H1 (cell line): ENCODE data around the gene SLC35E3. TPM values are rescaled to one million over a fixed set of nuclear protein-coding genes. Genes with fewer than 3 reads are reported as not detected.

ENCODE experiments used
- CTCF ChIA-PET: fragments of 300-600 bp; sonication (Branson Sonifier 250); formaldehyde crosslinking; loops from one replicate; lab custom pipeline; 2021; ENCODE audit not compliant: partially characterized antibody; lab: Charles Lee
- POLR2A ChIA-PET: fragments of 300-600 bp; sonication (Branson Sonifier 250); formaldehyde crosslinking; loops from one replicate; lab custom pipeline; 2021; ENCODE audit warnings: inconsistent platforms; ENCODE audit not compliant: partially characterized antibody; lab: Charles Lee
- DNase-seq, 2 experiments: peaks; one replicate each; pipeline versions ENCODE4 v3.0.0 to v3.0.0-alpha.2; 2010 to 2022; ENCODE audit warnings: low spot score in 2 of 2, low read depth in 1 of 2, mixed read lengths in 1 of 2
- FAIRE-seq: peaks from 2 replicates; lab custom pipeline; 2011; peaks lifted over from hg19 to GRCh38; lab: Jason Lieb, UNC
- H2AFZ ChIP-seq: 2 replicates; pipeline ENCODE4 v1.8.1; 2012; ENCODE audit warnings: low read length, inconsistent platforms
- H2AK5ac ChIP-seq: 2 replicates; pipeline ENCODE4 v1.6.1; 2013; ENCODE audit warnings: low read depth, low read length
- H2BK120ac ChIP-seq: replicated peaks from 2 replicates; pipeline ENCODE3; 2013; ENCODE audit warnings: low read depth, low read length, inconsistent platforms
- H2BK12ac ChIP-seq: 2 replicates; pipeline ENCODE4 v1.6.1; 2013; ENCODE audit warnings: low read depth, low read length
- H2BK15ac ChIP-seq: 2 replicates; pipeline ENCODE4 v1.6.1; 2013; ENCODE audit warnings: low read length
- H2BK20ac ChIP-seq: 2 replicates; pipeline ENCODE4 v1.6.1; 2013; ENCODE audit warnings: low read length
- H2BK5ac ChIP-seq: 2 replicates; pipeline ENCODE4 v1.6.1; 2013; ENCODE audit warnings: low read depth, low read length
- H3K14ac ChIP-seq: 2 replicates; pipeline ENCODE4 v1.6.1; 2013; ENCODE audit warnings: inconsistent platforms; ENCODE audit not compliant: insufficient read length
- H3K18ac ChIP-seq: 2 replicates; pipeline ENCODE4 v1.6.1; 2013; ENCODE audit warnings: low read length; ENCODE audit errors: extremely low read depth
- H3K23ac ChIP-seq: 2 replicates; pipeline ENCODE4 v1.6.1; 2013; ENCODE audit warnings: inconsistent platforms; ENCODE audit not compliant: insufficient read length
- H3K23me2 ChIP-seq: 2 replicates; pipeline ENCODE4 v1.6.1; 2013; ENCODE audit warnings: low read depth, low read length
- H3K27ac ChIP-seq: 2 replicates; pipeline ENCODE4 v1.6.1; 2011; ENCODE audit warnings: low read depth, low read length, inconsistent platforms
- H3K27me3 ChIP-seq, 4 experiments: replicated peaks in 1 of 4; 1 replicate in 1 of 4; 2 replicates in 3 of 4; pipeline versions ENCODE4 v1.6.1 to v1.8.1; 2011 to 2013; ENCODE audit warnings: low read length in 3 of 4, mild to moderate bottlenecking in 3 of 4, inconsistent platforms in 2 of 4, mixed read lengths in 2 of 4, moderate library complexity in 1 of 4; ENCODE audit not compliant: control insufficient read depth in 3 of 4, insufficient read depth in 3 of 4; ENCODE audit errors: extremely low read depth in 1 of 4
- H3K36me3 ChIP-seq, 4 experiments: 2 replicates each; pipeline versions ENCODE4 v1.6.1 to v1.8.1; 2011 to 2013; ENCODE audit warnings: mild to moderate bottlenecking in 4 of 4, low read length in 3 of 4, moderate library complexity in 2 of 4, control low read depth in 1 of 4, inconsistent platforms in 1 of 4; ENCODE audit not compliant: insufficient read depth in 4 of 4, control insufficient read depth in 2 of 4
- H3K4ac ChIP-seq: replicated peaks from 2 replicates; pipeline ENCODE3; 2013; ENCODE audit warnings: low read length, low read depth, mixed read lengths, inconsistent platforms; ENCODE audit not compliant: insufficient read length
- H3K4me1 ChIP-seq, 4 experiments: replicated peaks in 1 of 4; 1 replicate in 1 of 4; 2 replicates in 3 of 4; pipeline versions ENCODE4 v1.6.1 to v1.8.1; 2011 to 2013; ENCODE audit warnings: low read length in 3 of 4, inconsistent platforms in 2 of 4, mixed read lengths in 1 of 4; ENCODE audit not compliant: insufficient read depth in 4 of 4, control insufficient read depth in 3 of 4
- H3K4me2 ChIP-seq, 2 experiments: 2 replicates each; pipeline versions ENCODE4 v1.6.1 to v1.8.1; 2011 to 2013; ENCODE audit warnings: low read depth in 2 of 2, low read length in 2 of 2, control low read depth in 1 of 2, inconsistent platforms in 1 of 2, mild to moderate bottlenecking in 1 of 2; ENCODE audit not compliant: insufficient read depth in 1 of 2
- H3K4me3 ChIP-seq, 4 experiments: fragments of 200-600, 300-600 bp in 1 of 4; sonication (generic), shearing (Covaris generic), sonication (Bioruptor Twin) in 1 of 4; 2 replicates each; pipeline versions ENCODE4 v1.5.1 to v1.8.1; 2011 to 2016; ENCODE audit warnings: low read length in 4 of 4, low read depth in 3 of 4, control low read depth in 2 of 4, inconsistent platforms in 2 of 4, mild to moderate bottlenecking in 2 of 4, mixed read lengths in 1 of 4, moderate library complexity in 1 of 4; ENCODE audit not compliant: insufficient read depth in 2 of 4; ENCODE audit errors: extremely low read depth in 1 of 4
- H3K56ac ChIP-seq: replicated peaks from 2 replicates; pipeline ENCODE3; 2013; ENCODE audit warnings: low read depth, mild to moderate bottlenecking, mixed read lengths, low read length, inconsistent platforms; ENCODE audit not compliant: insufficient read length
- H3K79me1 ChIP-seq: 2 replicates; pipeline ENCODE4 v1.6.1; 2013; ENCODE audit warnings: low read depth, low read length, control low read depth
- H3K79me2 ChIP-seq, 2 experiments: 2 replicates each; pipeline versions ENCODE4 v1.6.1 to v1.8.1; 2012 to 2013; ENCODE audit warnings: low read length in 2 of 2, mild to moderate bottlenecking in 2 of 2, inconsistent platforms in 1 of 2; ENCODE audit not compliant: insufficient read depth in 2 of 2, control insufficient read depth in 1 of 2
- H3K9ac ChIP-seq, 4 experiments: replicated peaks in 1 of 4; 1 replicate in 1 of 4; 2 replicates in 3 of 4; pipeline versions ENCODE4 v1.6.1 to v1.8.1; 2011 to 2013; ENCODE audit warnings: low read depth in 3 of 4, low read length in 3 of 4, control low read depth in 2 of 4, mild to moderate bottlenecking in 2 of 4, moderate library complexity in 2 of 4, inconsistent platforms in 1 of 4; ENCODE audit errors: extremely low read depth in 1 of 4
- H3K9me3 ChIP-seq, 2 experiments: 2 replicates each; pipeline versions ENCODE4 v1.6.1 to v1.8.1; 2012 to 2013; ENCODE audit warnings: mild to moderate bottlenecking in 2 of 2, moderate library complexity in 2 of 2, control low read depth in 1 of 2, inconsistent platforms in 1 of 2, low read depth in 1 of 2, low read length in 1 of 2, mixed read lengths in 1 of 2; ENCODE audit not compliant: insufficient read depth in 2 of 2
- H4K20me1 ChIP-seq, 2 experiments: replicated peaks in 1 of 2; 2 replicates each; pipeline versions ENCODE3 to v1.8.1; 2011 to 2013; ENCODE audit warnings: inconsistent platforms in 2 of 2, low read length in 2 of 2, mild to moderate bottlenecking in 1 of 2; ENCODE audit not compliant: insufficient read depth in 2 of 2, control insufficient read depth in 1 of 2
- H4K5ac ChIP-seq: 2 replicates; pipeline ENCODE4 v1.6.1; 2013; ENCODE audit warnings: low read length, low read depth, mixed read lengths, inconsistent platforms; ENCODE audit not compliant: insufficient read length
- H4K8ac ChIP-seq: 2 replicates; pipeline ENCODE4 v1.8.0; 2013; ENCODE audit warnings: mild to moderate bottlenecking, moderate library complexity, low read length, inconsistent platforms; ENCODE audit not compliant: insufficient read depth; ENCODE audit errors: extremely low read depth
- H4K91ac ChIP-seq: replicated peaks from 2 replicates; pipeline ENCODE3; 2013; ENCODE audit warnings: low read length, mixed read lengths, inconsistent platforms; ENCODE audit not compliant: insufficient read length
- ASH2L ChIP-seq: fragments of 200-600, 300-600 bp; sonication (generic); IDR thresholded peaks from one replicate; pipeline ENCODE4 v1.7.1; 2017; ENCODE audit warnings: low read length
- BACH1 ChIP-seq: IDR thresholded peaks from 2 replicates; pipeline ENCODE4 v1.6.1; 2012; ENCODE audit warnings: low read length, improper control_type of control experiment
- BRCA1 ChIP-seq: IDR thresholded peaks from 2 replicates; pipeline ENCODE4 v1.6.1; 2012; ENCODE audit warnings: low read depth, low read length, improper control_type of control experiment
- EGR1 ChIP-seq: IDR thresholded peaks from 2 replicates; pipeline ENCODE4 v1.6.1; 2011; ENCODE audit warnings: low read depth, low read length, borderline replicate concordance
- POLR2AphosphoS5 ChIP-seq: IDR thresholded peaks from 2 replicates; pipeline ENCODE4 v1.6.1; 2011; ENCODE audit warnings: low read depth, low read length
- RAD21 ChIP-seq, 2 experiments: IDR thresholded peaks in 1 of 2; conservative IDR thresholded peaks in 1 of 2; 2 replicates each; pipeline ENCODE4 v1.6.1; 2011; ENCODE audit warnings: low read depth in 2 of 2, low read length in 2 of 2, improper control_type of control experiment in 1 of 2, inconsistent platforms in 1 of 2, mild to moderate bottlenecking in 1 of 2, moderate library complexity in 1 of 2
- RFX5 ChIP-seq: IDR thresholded peaks from 2 replicates; pipeline ENCODE4 v1.6.1; 2011; ENCODE audit warnings: low read depth, low read length, improper control_type of control experiment, borderline replicate concordance
- WGBS, 2 experiments: shearing (Covaris generic) in 1 of 2; methylation state at CpG; one replicate each; pipeline versions ENCODE4 v1.1.6 to v1.1.7; 2013 to 2015; ENCODE audit warnings: low lambda C conversion rate in 2 of 2, mixed read lengths in 2 of 2, inconsistent platforms in 1 of 2, low coverage in 1 of 2, missing lambda C conversion rate in 1 of 2; ENCODE audit not compliant: insufficient replicate concordance in 2 of 2, insufficient coverage in 1 of 2, insufficient read length in 1 of 2; ENCODE audit errors: extremely low coverage in 1 of 2, missing lambda C conversion rate in 1 of 2; 5-methylcytosine and 5-hydroxymethylcytosine counted together
- polyA plus RNA-seq, 7 experiments: library from polyadenylated mRNA; depleted of rRNA in 3 of 7; stranded (reverse) in 5 of 7; unstranded in 2 of 7; fragments of >200 nt in 5 of 7; fragments of 200-250 nt in 2 of 7; gene quantifications; 1 replicate in 5 of 7; 2 replicates in 1 of 7; 4 replicates in 1 of 7; pipeline versions ENCODE4 v1.2.1 to v1.2.3, GENCODE V29; 2011 to 2013; ENCODE audit warnings: missing spikeins in 2 of 7, mixed read lengths in 2 of 7
- total RNA-seq: library from RNA; stranded (reverse); fragmentation: NEBNext Ultra II Directional; extraction: Animal tissue kit (Norgen Biotek cat#: 25700); gene quantifications from 2 replicates; pipeline ENCODE4 v1.2.1, GENCODE V29; 2021

SLC35E3 gene
- total and polyA plus RNA-seq, 2 of the 8 experiments (the other 6 are each of a cell fraction or from before 2014, with no cell fraction given): 10.0 to 10.9 TPM

DNA sequence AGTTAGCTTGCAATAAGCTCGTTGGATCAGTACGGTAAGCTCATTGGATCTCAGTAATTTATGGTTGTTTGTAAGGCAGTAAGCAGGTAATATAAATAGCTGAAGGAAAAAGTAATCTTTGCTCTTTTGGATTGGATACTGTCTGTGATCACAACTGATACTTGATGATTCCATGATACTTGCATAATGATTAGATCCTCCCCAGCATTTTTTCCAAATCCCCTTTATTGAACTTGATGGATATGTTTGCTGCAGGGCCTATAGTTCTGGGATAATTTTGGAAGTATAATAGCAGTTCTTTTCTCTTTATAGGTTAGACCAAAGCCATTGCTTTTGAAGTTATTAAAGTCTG is 67.2 kb downstream of the SLC35E3 start:
- H4K20me1 ChIP-seq: peaks cover 1 to 7% of the 10 kb centered on the region in 2 experiments
- no peak overlapping the region for H2BK5ac ChIP-seq
- CTCF ChIA-PET: interaction anchor here (1.2 to 3.7 kb wide), 3 partner anchors 18 to 32 kb away, joined by 3 to 29 read pairs (median 5); no protein-coding TSS in a partner anchor
- H2AFZ ChIP-seq: no peak overlapping the region
- no peak overlapping the region for H2BK12ac ChIP-seq
- WGBS, 2 experiments: 84% methylated on average over 2 of the region's 2 CpGs; no CpG with 5 or more reads in 1 of the 2 experiments
- no peak overlapping the region for H3K18ac ChIP-seq
- H3K4ac ChIP-seq: no peak overlapping the region
- peaks cover 2% of the 10 kb centered on the region for H3K23me2 ChIP-seq
- H3K23ac ChIP-seq: no peak overlapping the region
- H4K91ac ChIP-seq: no peak overlapping the region
- H3K79me1 ChIP-seq: no peaks in the 10 kb centered on the region; the same call in 1 of the 2 replicates
- no peak overlapping the region for H2BK120ac ChIP-seq
- no peak overlapping the region for H3K4me3 ChIP-seq
- no peak for FAIRE-seq
- H3K9ac ChIP-seq: no peak overlapping the region
- H3K27ac ChIP-seq: no peak overlapping the region
- H3K56ac ChIP-seq: no peak overlapping the region
- H3K4me1 ChIP-seq: no peaks in the 10 kb centered on the region
- no peak overlapping the region for H2AK5ac ChIP-seq
- H3K36me3 ChIP-seq: peaks cover 12 to 79% (median 44%) of the 10 kb centered on the region in 4 experiments
- no peak overlapping the region for H4K8ac ChIP-seq
- no peaks in the 10 kb centered on the region for H3K27me3 ChIP-seq
- peaks cover 4 to 84% of the 10 kb centered on the region in 2 experiments for H3K79me2 ChIP-seq
- no peak overlapping the region for H2BK20ac ChIP-seq
- TF ChIP-seq POLR2AphosphoS5: no peak
- no peak for TF ChIP-seq RAD21 (IDR thresholded peaks at IDR 0.05 in 1 of 2, conservative IDR thresholded peaks at IDR 0.05 in 1 of 2; ENCODE audit: low read depth in 2 of 2, low read length in 2 of 2)
- TF ChIP-seq BACH1: no peak
- no peak for TF ChIP-seq EGR1
- TF ChIP-seq RFX5: no peak
- no peak for TF ChIP-seq BRCA1
- no peak for TF ChIP-seq ASH2L
- TF ChIP-seq, all 59 proteins: peak for 0
- Histone ChIP-seq H2BK15ac (no peak overlapping the region), H3K14ac (no peak overlapping the region), H4K5ac (no peak overlapping the region), H3K4me2 (no peak overlapping the region), H3K9me3 (no peaks in the 10 kb centered on the region)
- DNase-seq: no peak
- POLR2A ChIA-PET: interaction anchor here (0.5 to 3.1 kb wide), 15 partner anchors 9 to 718 kb away, joined by 3 to 23 read pairs (median 4); partner anchors contain the start of gene SLC35E3
